Esophagus squamous epithelium (tissue), 4 donors: ENCODE measurements around the gene TAAR9.

Source experiments
- CTCF ChIP-seq, 6 experiments: fragments of 450-650 bp in 4 of 6; fragments of 200-600 bp in 2 of 6; sonication (generic) in 2 of 6; IDR thresholded peaks; one replicate each; pipeline ENCODE4 v1.5.1; 2016 to 2019; ENCODE audit warnings: antibody characterized with exemption in 6 of 6, mild to moderate bottlenecking in 4 of 6, moderate library complexity in 4 of 6
- POLR2A ChIP-seq, 4 donors: fragments of 450-650 bp; IDR thresholded peaks; one replicate each; pipeline ENCODE4 v1.6.1; 2017; ENCODE audit warnings: antibody characterized with exemption in 4 of 4, mild to moderate bottlenecking in 4 of 4, moderate library complexity in 3 of 4

GRCh38 chr6:132571774-132572173, 33.7 kb downstream of the TAAR9 start:
- TF ChIP-seq CTCF (IDR thresholded peaks at IDR 0.05) (no peak), POLR2A (IDR thresholded peaks at IDR 0.05) (no peak)
